Left lung (tissue), 10 donors: ENCODE data around the gene NMU. TPM values are rescaled to one million over a fixed set of nuclear protein-coding genes. Genes with fewer than 3 reads are reported as not detected.

Experiments used
- ATAC-seq: fragments of 200-7000 bp; cut with Tn5 transposase; one replicate; pipeline ENCODE4 v1.9.1; 2020; ENCODE audit warnings: moderate library complexity
- DNase-seq, 4 donors: peaks; one replicate each; pipeline ENCODE4 v3.0.0-alpha.2; 2013 to 2020
- H3K27ac ChIP-seq, 2 donors: fragments of 200-600 bp; sonication (generic) in 1 of 2; one replicate each; pipeline versions ENCODE4 v1.5.0 to v1.8.0; 2020 to 2021
- H3K27me3 ChIP-seq, 2 donors: fragments of 200-600 bp; sonication (generic) in 1 of 2; one replicate each; pipeline versions ENCODE4 v1.5.0 to v1.8.0; 2020 to 2021
- H3K36me3 ChIP-seq, 2 donors: fragments of 200-600 bp; sonication (generic) in 1 of 2; one replicate each; pipeline versions ENCODE4 v1.5.0 to v1.8.0; 2020 to 2021
- H3K4me1 ChIP-seq, 2 donors: fragments of 200-600 bp; one replicate each; pipeline ENCODE4 v1.8.0; 2021
- H3K4me3 ChIP-seq, 2 donors: fragments of 200-600 bp; sonication (generic) in 1 of 2; one replicate each; pipeline versions ENCODE4 v1.5.0 to v1.8.0; 2020 to 2021; ENCODE audit warnings: mild to moderate bottlenecking in 1 of 2
- H3K9me3 ChIP-seq, 2 donors: fragments of 200-600 bp; sonication (generic) in 1 of 2; one replicate each; pipeline versions ENCODE4 v1.5.0 to v1.8.0; 2020 to 2021
- CTCF ChIP-seq, 2 donors: fragments of 200-600 bp; sonication (generic) in 1 of 2; IDR thresholded peaks; one replicate each; pipeline versions ENCODE4 v1.5.0 to v1.8.0; 2021; ENCODE audit warnings: antibody characterized with exemption in 2 of 2
- intact Hi-C, 2 donors: fragments of 100-400 bp; cut with DNase I; formaldehyde crosslinking; loops; one replicate each; pipeline versions ENCODE4 v1.11.2 to v1.14.2; 2022
- polyA plus RNA-seq, 6 donors: library from polyadenylated mRNA; unstranded; fragments of 120-200 nt; gene quantifications; one replicate each; pipeline ENCODE4 v1.2.1, GENCODE V29; 2013; ENCODE audit not compliant: insufficient read length in 6 of 6
- total RNA-seq, 2 donors: library from RNA; stranded (reverse); fragmentation: NEBNext Ultra II Directional; extraction: Animal tissue kit (Norgen Biotek cat#: 25700); gene quantifications; one replicate each; pipeline ENCODE4 v1.2.1, GENCODE V29; 2021
- donor health status: DM: no; HTN: yes; CAD: no.
- donor health status: DM: no; HTN: no; CAD: no.

Gene NMU
- total and polyA plus RNA-seq, 8 donors: 0.81 to 36.2 (median 4.7) TPM

- intact Hi-C loops: no loop called here
- Histone ChIP-seq H3K4me1 (no peaks in the 10 kb centered on the region), H3K36me3 (no peaks in the 10 kb centered on the region), H3K27ac (no peak overlapping the region), H3K27me3 (no peaks in the 10 kb centered on the region), H3K9me3 (no peaks in the 10 kb centered on the region), H3K4me3 (no peak overlapping the region)
- DNase-seq (no peak), ATAC-seq (no peak)
- TF ChIP-seq CTCF (IDR thresholded peaks at IDR 0.05): no peak
Observed at GRCh38 chr4:55681430-55681829, 45.3 kb upstream of the NMU start.

- DNase-seq (no peak), ATAC-seq (no peak)
- Histone ChIP-seq H3K4me1 (no peaks in the 10 kb centered on the region), H3K27me3 (no peaks in the 10 kb centered on the region), H3K36me3 (no peaks in the 10 kb centered on the region), H3K4me3 (no peak overlapping the region), H3K27ac (no peak overlapping the region), H3K9me3 (peaks cover 0 to 2% of the 10 kb centered on the region in 2 donors)
- intact Hi-C loops: no loop called here
- TF ChIP-seq CTCF (IDR thresholded peaks at IDR 0.05): no peak
Observed at GRCh38 chr4:55675196-55675793, 39.2 kb upstream of the NMU start.

- H3K9me3 ChIP-seq: peaks cover 0 to 2% of the 10 kb centered on the region in 2 donors
- ATAC-seq (no peak), DNase-seq (no peak)
- intact Hi-C loops: no loop called here
- H3K27me3 ChIP-seq: no peaks in the 10 kb centered on the region
- H3K36me3 ChIP-seq: no peaks in the 10 kb centered on the region
- no peaks in the 10 kb centered on the region for H3K4me1 ChIP-seq
- H3K4me3 ChIP-seq: no peak overlapping the region
- H3K27ac ChIP-seq: no peak overlapping the region
- no peak for TF ChIP-seq CTCF (IDR thresholded peaks at IDR 0.05)
Observed at GRCh38 chr4:55673424-55673823, 37.3 kb upstream of the NMU start.

- no peak overlapping the region for H3K4me3 ChIP-seq
- no peaks in the 10 kb centered on the region for H3K36me3 ChIP-seq
- H3K9me3 ChIP-seq: peaks cover 0 to 2% of the 10 kb centered on the region in 2 donors
- H3K4me1 ChIP-seq: no peaks in the 10 kb centered on the region
- ATAC-seq: no peak
- intact Hi-C loops: no loop called here
- TF ChIP-seq CTCF (IDR thresholded peaks at IDR 0.05): no peak
- no peaks in the 10 kb centered on the region for H3K27me3 ChIP-seq
- no peak for DNase-seq
- H3K27ac ChIP-seq: no peak overlapping the region
Observed at GRCh38 chr4:55671667-55672066, 35.6 kb upstream of the NMU start.

- Histone ChIP-seq H3K4me1 (no peaks in the 10 kb centered on the region), H3K27ac (no peak overlapping the region), H3K27me3 (no peaks in the 10 kb centered on the region), H3K9me3 (peaks cover 0 to 2% of the 10 kb centered on the region in 2 donors), H3K36me3 (no peaks in the 10 kb centered on the region), H3K4me3 (no peak overlapping the region)
- no peak for DNase-seq
- intact Hi-C loops: no loop called here
- no peak for ATAC-seq
- no peak for TF ChIP-seq CTCF (IDR thresholded peaks at IDR 0.05)
Observed at GRCh38 chr4:55670695-55671094, 34.6 kb upstream of the NMU start.
